Measurements from ENCODE around the gene CASZ1. TPM values are rescaled to one million over a fixed set of nuclear protein-coding genes. Genes with fewer than 3 reads are reported as not detected.
A peak's percentile ranks its signal among the peaks of the same experiment; 100 is the strongest.

CASZ1 gene
- total and polyA plus RNA-seq, 10 of the 15 experiments (the other 5 are each of a cell fraction or from before 2014, with no cell fraction given) = 0.52 to 9.8 (median 3.7) TPM

DNA sequence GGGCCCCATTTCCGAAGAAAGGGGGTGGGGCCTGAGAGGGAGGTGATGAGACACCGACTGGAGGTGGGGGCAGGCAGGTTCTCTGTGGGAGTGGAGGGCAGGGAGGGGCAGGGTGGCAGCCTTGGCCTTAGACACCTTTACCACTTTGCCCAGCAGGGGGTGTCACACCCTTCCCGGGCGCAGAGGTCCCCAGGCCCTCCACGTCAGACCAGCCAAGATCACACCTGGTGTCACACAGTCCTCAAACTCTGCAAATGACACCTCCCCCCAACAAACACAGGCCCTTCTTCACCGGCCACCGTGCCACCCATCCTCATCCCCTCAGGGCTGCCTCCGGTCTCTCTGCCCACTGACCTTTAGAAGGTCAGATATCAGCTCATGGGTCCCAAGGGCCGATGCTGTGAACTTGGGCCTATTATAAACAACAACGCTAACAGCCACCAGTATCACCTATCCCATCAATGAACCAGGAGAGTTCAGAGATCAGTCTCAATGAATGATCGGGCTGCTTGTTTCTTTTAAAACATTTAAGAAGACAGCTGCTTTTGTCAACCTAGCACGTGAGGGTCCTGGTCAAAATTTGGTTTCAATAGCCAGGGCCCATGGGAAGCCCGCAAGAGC, 103.9 kb downstream of the CASZ1 start (continued):
- TF ChIP-seq MTA2 (IDR thresholded peaks at IDR 0.05; ENCODE audit: low read depth) = no peak
- no peak for TF ChIP-seq MTA3 (IDR thresholded peaks at IDR 0.05; ENCODE audit: borderline replicate concordance, low read length)
- TF ChIP-seq RFX5 (IDR thresholded peaks at IDR 0.05; ENCODE audit: low read depth, low read length) = no peak
- no peak for TF ChIP-seq PAX5 (IDR thresholded peaks at IDR 0.05; ENCODE audit: borderline replicate concordance, low read depth, low read length)
- no peak for TF ChIP-seq ZBTB4 (CRISPR knock-in tag; IDR thresholded peaks at IDR 0.05)
- no peak for TF ChIP-seq ZNF217 (IDR thresholded peaks at IDR 0.05)
- TF ChIP-seq CTCF (IDR thresholded peaks at IDR 0.05 in 2 of 3, conservative IDR thresholded peaks at IDR 0.05 in 1 of 3; ENCODE audit: control insufficient read depth in 2 of 3, extremely low read depth in 1 of 3, insufficient read depth in 1 of 3, low read depth in 3 of 3, low read length in 3 of 3) = peak; percentile 56 to 77 (median 58); a peak in 5 of 6 replicates
- no peak for TF ChIP-seq RELA (IDR thresholded peaks at IDR 0.05; ENCODE audit: borderline replicate concordance, partially characterized antibody)
- TF ChIP-seq PML (IDR thresholded peaks at IDR 0.05; ENCODE audit: low read length) = no peak
- TF ChIP-seq ASH2L (IDR thresholded peaks at IDR 0.05; ENCODE audit: borderline replicate concordance, low read depth) = no peak
- no peak for TF ChIP-seq FOS (IDR thresholded peaks at IDR 0.05; ENCODE audit: borderline replicate concordance, extremely low read depth, insufficient read length)
- TF ChIP-seq SUZ12 (IDR thresholded peaks at IDR 0.05; ENCODE audit: unreplicated experiment) = no peak
- TF ChIP-seq WRNIP1 (IDR thresholded peaks at IDR 0.05; ENCODE audit: borderline replicate concordance, low read depth, low read length) = no peak
- TF ChIP-seq, protein P1, sequence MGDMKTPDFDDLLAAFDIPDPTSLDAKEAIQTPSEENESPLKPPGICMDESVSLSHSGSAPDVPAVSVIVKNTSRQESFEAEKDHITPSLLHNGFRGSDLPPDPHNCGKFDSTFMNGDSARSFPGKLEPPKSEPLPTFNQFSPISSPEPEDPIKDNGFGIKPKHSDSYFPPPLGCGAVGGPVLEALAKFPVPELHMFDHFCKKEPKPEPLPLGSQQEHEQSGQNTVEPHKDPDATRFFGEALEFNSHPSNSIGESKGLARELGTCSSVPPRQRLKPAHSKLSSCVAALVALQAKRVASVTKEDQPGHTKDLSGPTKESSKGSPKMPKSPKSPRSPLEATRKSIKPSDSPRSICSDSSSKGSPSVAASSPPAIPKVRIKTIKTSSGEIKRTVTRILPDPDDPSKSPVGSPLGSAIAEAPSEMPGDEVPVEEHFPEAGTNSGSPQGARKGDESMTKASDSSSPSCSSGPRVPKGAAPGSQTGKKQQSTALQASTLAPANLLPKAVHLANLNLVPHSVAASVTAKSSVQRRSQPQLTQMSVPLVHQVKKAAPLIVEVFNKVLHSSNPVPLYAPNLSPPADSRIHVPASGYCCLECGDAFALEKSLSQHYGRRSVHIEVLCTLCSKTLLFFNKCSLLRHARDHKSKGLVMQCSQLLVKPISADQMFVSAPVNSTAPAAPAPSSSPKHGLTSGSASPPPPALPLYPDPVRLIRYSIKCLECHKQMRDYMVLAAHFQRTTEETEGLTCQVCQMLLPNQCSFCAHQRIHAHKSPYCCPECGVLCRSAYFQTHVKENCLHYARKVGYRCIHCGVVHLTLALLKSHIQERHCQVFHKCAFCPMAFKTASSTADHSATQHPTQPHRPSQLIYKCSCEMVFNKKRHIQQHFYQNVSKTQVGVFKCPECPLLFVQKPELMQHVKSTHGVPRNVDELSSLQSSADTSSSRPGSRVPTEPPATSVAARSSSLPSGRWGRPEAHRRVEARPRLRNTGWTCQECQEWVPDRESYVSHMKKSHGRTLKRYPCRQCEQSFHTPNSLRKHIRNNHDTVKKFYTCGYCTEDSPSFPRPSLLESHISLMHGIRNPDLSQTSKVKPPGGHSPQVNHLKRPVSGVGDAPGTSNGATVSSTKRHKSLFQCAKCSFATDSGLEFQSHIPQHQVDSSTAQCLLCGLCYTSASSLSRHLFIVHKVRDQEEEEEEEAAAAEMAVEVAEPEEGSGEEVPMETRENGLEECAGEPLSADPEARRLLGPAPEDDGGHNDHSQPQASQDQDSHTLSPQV (IDR thresholded peaks at IDR 0.05) = no peak
- TF ChIP-seq TARDBP (IDR thresholded peaks at IDR 0.05; ENCODE audit: borderline replicate concordance) = no peak
- TF ChIP-seq TCF7 (IDR thresholded peaks at IDR 0.05; ENCODE audit: borderline replicate concordance) = no peak
- no peak for TF ChIP-seq EGR1 (IDR thresholded peaks at IDR 0.05; ENCODE audit: borderline replicate concordance in 1 of 2, low read depth in 2 of 2, low read length in 2 of 2)
- no peak for TF ChIP-seq POLR2A (IDR thresholded peaks at IDR 0.05; ENCODE audit: low read depth, low read length)
- TF ChIP-seq PBX3 (IDR thresholded peaks at IDR 0.05; ENCODE audit: insufficient replicate concordance, low read depth, low read length) = no peak
- TF ChIP-seq GABPA (IDR thresholded peaks at IDR 0.05; ENCODE audit: low read depth) = no peak
